ENCODE measurements around the gene HSPA9. TPM values are rescaled to one million over a fixed set of nuclear protein-coding genes. Genes with fewer than 3 reads are reported as not detected.

The HSPA9 gene
- total RNA-seq, 1 experiment from 2014 or later = 424 TPM

DNA sequence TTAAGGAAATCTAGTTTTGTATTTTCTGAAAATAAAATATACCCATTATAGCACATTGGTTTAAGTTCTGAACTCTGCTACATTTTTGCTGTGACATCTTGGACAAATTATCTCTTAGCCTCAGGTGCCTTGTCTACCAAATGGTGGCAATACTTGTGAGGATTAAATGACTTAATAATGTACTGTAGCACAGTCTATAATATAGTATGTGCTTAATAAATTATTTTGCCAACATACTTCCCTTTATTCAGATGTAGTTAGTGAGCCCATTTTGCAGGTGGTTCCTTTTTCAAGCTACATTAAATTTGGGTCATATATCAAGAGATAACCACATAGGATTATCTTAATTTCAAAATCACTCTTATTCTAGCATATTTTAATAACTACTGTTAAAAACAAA, 35.4 kb downstream of the HSPA9 start:
- no peaks in the 10 kb centered on the region for H3K27me3 ChIP-seq (ENCODE audit: control insufficient read depth, insufficient read depth, low read length)
- in situ Hi-C loops (cut with HindIII; ENCODE audit: low pct_unique_long_range_greater_than_20kb, low sequenced_read_pairs) (no loop called here), intact Hi-C loops (cut with micrococcal nuclease; ENCODE audit: unreplicated experiment) (no loop called here)
- no peak overlapping the region for H3K4me3 ChIP-seq (ENCODE audit: low read depth in 2 of 2, low read length in 2 of 2)
- H3K36me3 ChIP-seq (ENCODE audit: control insufficient read depth, insufficient read depth, low read length) = peaks cover 52% of the 10 kb centered on the region
- POLR2A ChIA-PET = interaction anchor here (0.6 kb wide), 2 partner anchors 14 to 47 kb away, joined by 7 to 10 read pairs; no protein-coding TSS in a partner anchor
- no peaks in the 10 kb centered on the region for H3K9me3 ChIP-seq (ENCODE audit: control insufficient read depth, insufficient read depth, low read depth, low read length)
- no TSS peak for BruUV-seq (replicated peaks)
- H3K4me1 ChIP-seq (ENCODE audit: control insufficient read depth, insufficient read depth, low read length) = peaks cover 31% of the 10 kb centered on the region
- no peak overlapping the region for H3K27ac ChIP-seq (ENCODE audit: low read length)
- TF ChIP-seq, protein P1, sequence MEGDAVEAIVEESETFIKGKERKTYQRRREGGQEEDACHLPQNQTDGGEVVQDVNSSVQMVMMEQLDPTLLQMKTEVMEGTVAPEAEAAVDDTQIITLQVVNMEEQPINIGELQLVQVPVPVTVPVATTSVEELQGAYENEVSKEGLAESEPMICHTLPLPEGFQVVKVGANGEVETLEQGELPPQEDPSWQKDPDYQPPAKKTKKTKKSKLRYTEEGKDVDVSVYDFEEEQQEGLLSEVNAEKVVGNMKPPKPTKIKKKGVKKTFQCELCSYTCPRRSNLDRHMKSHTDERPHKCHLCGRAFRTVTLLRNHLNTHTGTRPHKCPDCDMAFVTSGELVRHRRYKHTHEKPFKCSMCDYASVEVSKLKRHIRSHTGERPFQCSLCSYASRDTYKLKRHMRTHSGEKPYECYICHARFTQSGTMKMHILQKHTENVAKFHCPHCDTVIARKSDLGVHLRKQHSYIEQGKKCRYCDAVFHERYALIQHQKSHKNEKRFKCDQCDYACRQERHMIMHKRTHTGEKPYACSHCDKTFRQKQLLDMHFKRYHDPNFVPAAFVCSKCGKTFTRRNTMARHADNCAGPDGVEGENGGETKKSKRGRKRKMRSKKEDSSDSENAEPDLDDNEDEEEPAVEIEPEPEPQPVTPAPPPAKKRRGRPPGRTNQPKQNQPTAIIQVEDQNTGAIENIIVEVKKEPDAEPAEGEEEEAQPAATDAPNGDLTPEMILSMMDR (IDR thresholded peaks at IDR 0.05) = no peak
- TF ChIP-seq, protein P2, sequence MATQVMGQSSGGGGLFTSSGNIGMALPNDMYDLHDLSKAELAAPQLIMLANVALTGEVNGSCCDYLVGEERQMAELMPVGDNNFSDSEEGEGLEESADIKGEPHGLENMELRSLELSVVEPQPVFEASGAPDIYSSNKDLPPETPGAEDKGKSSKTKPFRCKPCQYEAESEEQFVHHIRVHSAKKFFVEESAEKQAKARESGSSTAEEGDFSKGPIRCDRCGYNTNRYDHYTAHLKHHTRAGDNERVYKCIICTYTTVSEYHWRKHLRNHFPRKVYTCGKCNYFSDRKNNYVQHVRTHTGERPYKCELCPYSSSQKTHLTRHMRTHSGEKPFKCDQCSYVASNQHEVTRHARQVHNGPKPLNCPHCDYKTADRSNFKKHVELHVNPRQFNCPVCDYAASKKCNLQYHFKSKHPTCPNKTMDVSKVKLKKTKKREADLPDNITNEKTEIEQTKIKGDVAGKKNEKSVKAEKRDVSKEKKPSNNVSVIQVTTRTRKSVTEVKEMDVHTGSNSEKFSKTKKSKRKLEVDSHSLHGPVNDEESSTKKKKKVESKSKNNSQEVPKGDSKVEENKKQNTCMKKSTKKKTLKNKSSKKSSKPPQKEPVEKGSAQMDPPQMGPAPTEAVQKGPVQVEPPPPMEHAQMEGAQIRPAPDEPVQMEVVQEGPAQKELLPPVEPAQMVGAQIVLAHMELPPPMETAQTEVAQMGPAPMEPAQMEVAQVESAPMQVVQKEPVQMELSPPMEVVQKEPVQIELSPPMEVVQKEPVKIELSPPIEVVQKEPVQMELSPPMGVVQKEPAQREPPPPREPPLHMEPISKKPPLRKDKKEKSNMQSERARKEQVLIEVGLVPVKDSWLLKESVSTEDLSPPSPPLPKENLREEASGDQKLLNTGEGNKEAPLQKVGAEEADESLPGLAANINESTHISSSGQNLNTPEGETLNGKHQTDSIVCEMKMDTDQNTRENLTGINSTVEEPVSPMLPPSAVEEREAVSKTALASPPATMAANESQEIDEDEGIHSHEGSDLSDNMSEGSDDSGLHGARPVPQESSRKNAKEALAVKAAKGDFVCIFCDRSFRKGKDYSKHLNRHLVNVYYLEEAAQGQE (IDR thresholded peaks at IDR 0.05; ENCODE audit: insufficient read depth in 1 of 2, low read depth in 2 of 2, low read length in 1 of 2) = no peak
- TF ChIP-seq TCF7L2 (IDR thresholded peaks at IDR 0.05; ENCODE audit: low read depth, low read length) (no peak), SIN3A (IDR thresholded peaks at IDR 0.05; ENCODE audit: borderline replicate concordance, insufficient read depth, low read depth, low read length) (no peak), POLR2AphosphoS5 (IDR thresholded peaks at IDR 0.05; ENCODE audit: low read depth, low read length) (no peak)
- ATAC-seq (no peak), DNase-seq (ENCODE audit: low read depth, low spot score) (no peak)
- CTCF ChIA-PET = no interaction called here

DNA sequence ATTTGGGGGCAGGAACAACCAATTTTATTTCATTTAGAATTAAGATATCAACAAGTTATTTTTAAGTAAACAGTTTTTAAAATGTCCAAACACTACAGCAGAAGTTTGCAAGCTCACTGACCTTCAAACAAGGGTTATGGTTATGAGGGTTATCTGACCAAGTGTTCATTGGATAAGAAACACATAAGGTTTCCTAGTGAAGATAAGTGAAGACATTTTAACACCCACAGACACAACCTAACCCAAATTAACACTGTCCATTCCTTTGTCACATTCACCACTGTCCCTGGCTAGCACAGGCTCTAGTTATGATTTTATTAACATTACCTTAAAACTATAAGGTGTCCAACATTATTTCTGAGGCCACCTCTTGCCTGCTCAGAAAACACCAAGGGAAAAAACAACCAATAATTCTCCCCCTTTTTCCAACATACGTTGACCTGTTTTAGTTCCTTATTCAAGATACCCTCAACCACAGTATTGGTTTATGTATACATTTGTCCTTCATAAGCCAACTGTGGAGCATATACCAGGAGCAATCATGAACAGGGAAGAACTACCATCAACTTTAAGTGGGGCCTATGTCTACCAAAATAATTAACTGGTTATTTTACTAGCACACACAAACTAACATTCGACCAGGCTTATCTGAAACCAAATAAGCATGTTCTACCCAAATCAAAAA, 36.1 kb downstream of the HSPA9 start:
- intact Hi-C loops (cut with micrococcal nuclease; ENCODE audit: unreplicated experiment) = no loop called here

More for the DNA sequence above, 36.1 kb downstream of the HSPA9 start:
- ATAC-seq (no peak), DNase-seq (ENCODE audit: low read depth, low spot score) (no peak)
- TF ChIP-seq, protein P2 (IDR thresholded peaks at IDR 0.05; ENCODE audit: insufficient read depth in 1 of 2, low read depth in 2 of 2, low read length in 1 of 2) = no peak
- TF ChIP-seq, protein P1 (IDR thresholded peaks at IDR 0.05) = no peak
- TF ChIP-seq SIN3A (IDR thresholded peaks at IDR 0.05; ENCODE audit: borderline replicate concordance, insufficient read depth, low read depth, low read length) = no peak
- no peak for TF ChIP-seq TCF7L2 (IDR thresholded peaks at IDR 0.05; ENCODE audit: low read depth, low read length)
- no peak for TF ChIP-seq POLR2AphosphoS5 (IDR thresholded peaks at IDR 0.05; ENCODE audit: low read depth, low read length)
- no peak overlapping the region for H3K27ac ChIP-seq (ENCODE audit: low read length)
- no TSS peak for BruUV-seq (replicated peaks)
- POLR2A ChIA-PET = interaction anchor here (0.6 kb wide), 2 partner anchors 14 to 46 kb away, joined by 7 to 10 read pairs; no protein-coding TSS in a partner anchor
- no peaks in the 10 kb centered on the region for H3K27me3 ChIP-seq (ENCODE audit: control insufficient read depth, insufficient read depth, low read length)
- H3K4me1 ChIP-seq (ENCODE audit: control insufficient read depth, insufficient read depth, low read length) = peaks cover 33% of the 10 kb centered on the region
- peaks cover 54% of the 10 kb centered on the region for H3K36me3 ChIP-seq (ENCODE audit: control insufficient read depth, insufficient read depth, low read length)
- no peak overlapping the region for H3K4me3 ChIP-seq (ENCODE audit: low read depth in 2 of 2, low read length in 2 of 2)
- in situ Hi-C loops (cut with HindIII; ENCODE audit: low pct_unique_long_range_greater_than_20kb, low sequenced_read_pairs) = no loop called here
- CTCF ChIA-PET = no interaction called here
- no peaks in the 10 kb centered on the region for H3K9me3 ChIP-seq (ENCODE audit: control insufficient read depth, insufficient read depth, low read depth, low read length)
